A549 treated with AZD9567 at 1 μM for 4 hours (cell line): Measurements from ENCODE around the gene SYCP2. TPM values are rescaled to one million over a fixed set of nuclear protein-coding genes. Genes with fewer than 3 reads are reported as not detected.

Experiments
- total RNA-seq: library from RNA; stranded (reverse); fragments of 200-300 nt; extraction: Qiagen RNA extraction; gene quantifications from 5 replicates; pipeline ENCODE4 v1.2.3, GENCODE V29; 2022; ENCODE audit not compliant: insufficient read depth

Gene SYCP2
- total RNA-seq = 0.21 to 0.56 TPM (median 0.27 TPM) in 5 replicates

GRCh38 chr20:59933296-59933848, at the start of gene SYCP2:
Gene SYCP2, minus strand, starts transcription at chr20:59933637. Its CDS starts 11,224 bp downstream, at chr20:59922413.

GRCh38 chr20:59958123-59958522, 24.7 kb upstream of the SYCP2 start, which contains the start of gene CDH26:
Gene CDH26, plus strand, starts transcription at chr20:59958423. Its CDS starts 304 bp downstream, at chr20:59958727.

GRCh38 chr20:59940129-59940955, 6.9 kb upstream of the SYCP2 start, which contains the start of the genes FAM217B and PPP1R3D:
Gene FAM217B, plus strand, starts transcription at chr20:59940389. Its CDS starts 3,555 bp downstream, at chr20:59943944.
Gene PPP1R3D, minus strand, starts transcription at chr20:59940305. Its CDS starts 374 bp downstream, at chr20:59939931.

Other genes with a start within 250 kb of the SYCP2 start
- gene PPP1R3D, start 6.7 kb upstream of the SYCP2 start, total RNA-seq = 1.8 to 2.7 TPM (median 2.6 TPM) in 5 replicates
- gene FAM217B, start 6.8 kb upstream of the SYCP2 start, total RNA-seq = 6.5 to 7.7 TPM (median 7.4 TPM) in 5 replicates
- gene CDH26, start 24.8 kb upstream of the SYCP2 start, total RNA-seq = 0.07 to 0.14 TPM (median 0.11 TPM) in 4 of 5 replicates, not detected in the other